IMR-90 (cell line): Measurements from ENCODE around the gene SKAP1. TPM values are rescaled to one million over a fixed set of nuclear protein-coding genes. Genes with fewer than 3 reads are reported as not detected.

Experiments used
- ATAC-seq: fragments of 200-7000 bp; cut with Tn5 transposase; 2 replicates; pipeline ENCODE4 v1.9.1; 2020; ENCODE audit warnings: low read depth, mild to moderate bottlenecking, moderate library complexity
- BruUV-seq: library from RNA; stranded (reverse); fragments of 400-500 nt; replicated peaks from 2 replicates; lab custom pipeline; 2021; lab: Mats Ljungman, UMichigan
- CTCF ChIA-PET: fragments of 300-600 bp; formaldehyde crosslinking; extraction: SDS; loops from one replicate; lab custom pipeline; 2021; ENCODE audit warnings: antibody characterized with exemption; lab: Yijun Ruan, JAX
- POLR2A ChIA-PET: fragments of 300-600 bp; sonication (Branson Sonifier 250); formaldehyde crosslinking; loops from one replicate; lab custom pipeline; 2022; ENCODE audit warnings: antibody characterized with exemption; ENCODE audit not compliant: unreplicated experiment; lab: Charles Lee
- DNase-seq: peaks from one replicate; pipeline ENCODE4 v3.0.0; 2013
- H2AFZ ChIP-seq: replicated peaks from 2 replicates; pipeline ENCODE3; 2013; ENCODE audit warnings: low read length, mild to moderate bottlenecking; ENCODE audit not compliant: poor library complexity
- H2AK5ac ChIP-seq: 2 replicates; pipeline ENCODE4 v1.6.1; 2013; ENCODE audit warnings: low read depth, low read length, inconsistent platforms
- H2AK9ac ChIP-seq: replicated peaks from 2 replicates; pipeline ENCODE3; 2013; ENCODE audit warnings: mild to moderate bottlenecking, low read depth, low read length, moderate library complexity; ENCODE audit not compliant: poor library complexity
- H2BK120ac ChIP-seq: 2 replicates; pipeline ENCODE4 v1.6.1; 2013; ENCODE audit warnings: low read depth, low read length, inconsistent platforms
- H2BK15ac ChIP-seq: 3 replicates; pipeline ENCODE4 v1.6.1; 2013; ENCODE audit warnings: low read depth, low read length, inconsistent platforms
- H2BK20ac ChIP-seq: 2 replicates; pipeline ENCODE4 v1.6.1; 2013; ENCODE audit warnings: low read depth, mild to moderate bottlenecking, inconsistent platforms, low read length, moderate library complexity
- H2BK5ac ChIP-seq: 2 replicates; pipeline ENCODE4 v1.6.1; 2013; ENCODE audit warnings: mild to moderate bottlenecking, low read depth, low read length, inconsistent platforms; ENCODE audit not compliant: poor library complexity, severe bottlenecking
- H3K14ac ChIP-seq: replicated peaks from 2 replicates; pipeline ENCODE4 v1.6.1; 2013; ENCODE audit warnings: low read depth, low read length, inconsistent platforms
- H3K18ac ChIP-seq: 2 replicates; pipeline ENCODE4 v1.6.1; 2013; ENCODE audit warnings: low read depth, low read length, control low read depth
- H3K23ac ChIP-seq: 2 replicates; pipeline ENCODE4 v1.6.1; 2013; ENCODE audit warnings: low read depth, low read length, inconsistent platforms
- H3K27ac ChIP-seq: 2 replicates; pipeline ENCODE4 v1.5.1; 2013; ENCODE audit warnings: mild to moderate bottlenecking, control low read depth, low read length; ENCODE audit not compliant: insufficient read depth
- H3K27me3 ChIP-seq: 2 replicates; pipeline ENCODE4 v1.6.1; 2013; ENCODE audit warnings: low read length; ENCODE audit not compliant: control insufficient read depth, insufficient read depth
- H3K36me3 ChIP-seq: 2 replicates; pipeline ENCODE4 v1.6.1; 2013; ENCODE audit warnings: low read length, mixed read lengths; ENCODE audit not compliant: control insufficient read depth, insufficient read depth
- H3K4ac ChIP-seq: 2 replicates; pipeline ENCODE4 v1.6.1; 2013; ENCODE audit warnings: low read depth, low read length, inconsistent platforms
- H3K4me1 ChIP-seq: 2 replicates; pipeline ENCODE4 v1.6.1; 2013; ENCODE audit warnings: low read length, mixed read lengths; ENCODE audit not compliant: control insufficient read depth, insufficient read depth
- H3K4me2 ChIP-seq: 2 replicates; pipeline ENCODE4 v1.6.1; 2013; ENCODE audit warnings: low read depth, mild to moderate bottlenecking, control low read depth, low read length, moderate library complexity
- H3K4me3 ChIP-seq: 2 replicates; pipeline ENCODE4 v1.5.1; 2013; ENCODE audit warnings: low read depth, mild to moderate bottlenecking, control low read depth, low read length, moderate library complexity; ENCODE audit not compliant: insufficient read depth
- H3K56ac ChIP-seq: 2 replicates; pipeline ENCODE4 v1.6.1; 2013; ENCODE audit warnings: low read length, inconsistent platforms; ENCODE audit not compliant: insufficient read depth; ENCODE audit errors: extremely low read depth
- H3K79me1 ChIP-seq, 2 experiments: 2 replicates each; pipeline ENCODE4 v1.6.1; 2013; ENCODE audit warnings: low read length in 2 of 2, inconsistent platforms in 1 of 2, low read depth in 1 of 2
- H3K9ac ChIP-seq: 2 replicates; pipeline ENCODE4 v1.6.1; 2013; ENCODE audit warnings: low read depth, low read length, control low read depth
- H3K9me1 ChIP-seq: 2 replicates; pipeline ENCODE4 v1.6.1; 2013; ENCODE audit warnings: low read length, inconsistent platforms; ENCODE audit not compliant: insufficient read depth
- H3K9me3 ChIP-seq: 2 replicates; pipeline ENCODE4 v1.6.1; 2013; ENCODE audit warnings: low read length; ENCODE audit not compliant: control insufficient read depth, insufficient read depth
- H4K20me1 ChIP-seq: 2 replicates; pipeline ENCODE4 v1.6.1; 2013; ENCODE audit warnings: low read length, inconsistent platforms; ENCODE audit not compliant: insufficient read depth
- H4K5ac ChIP-seq: 2 replicates; pipeline ENCODE4 v1.6.1; 2013; ENCODE audit warnings: mild to moderate bottlenecking, low read depth, low read length, control low read depth
- H4K8ac ChIP-seq, 2 experiments: 2 replicates each; pipeline ENCODE4 v1.6.1; 2013; ENCODE audit warnings: low read depth in 2 of 2, low read length in 2 of 2, control low read depth in 1 of 2, inconsistent platforms in 1 of 2
- H4K91ac ChIP-seq: 2 replicates; pipeline ENCODE4 v1.6.1; 2013; ENCODE audit warnings: low read depth, low read length, inconsistent platforms; ENCODE audit not compliant: insufficient read depth
- BHLHE40 ChIP-seq: fragments of 150-350 bp; IDR thresholded peaks from 2 replicates; pipeline ENCODE4 v1.6.1; 2016; ENCODE audit warnings: mild to moderate bottlenecking, low read depth, low read length
- POLR2A ChIP-seq: IDR thresholded peaks from 2 replicates; pipeline ENCODE4 v1.6.1; 2012; ENCODE audit warnings: mild to moderate bottlenecking, low read depth, low read length
- whole genome bisulfite sequencing, 2 experiments: methylation state at CpG; one replicate each; pipeline versions ENCODE4 v1.1.5 to v1.1.7; 2013; ENCODE audit warnings: missing lambda C conversion rate in 2 of 2; ENCODE audit not compliant: insufficient read length in 1 of 2; ENCODE audit errors: extremely low coverage in 2 of 2; 5-methylcytosine and 5-hydroxymethylcytosine counted together
- dilution Hi-C: fragments of 300-500 bp; cut with HindIII; formaldehyde crosslinking; loops from one replicate; pipeline ENCODE4 v1.14.3; 2018; ENCODE audit warnings: low sequenced_read_pairs; ENCODE audit not compliant: unreplicated experiment
- in situ Hi-C: fragments of 300-500 bp; cut with MboI; formaldehyde crosslinking; loops from 3 replicates; pipeline ENCODE4 v1.14.3; 2019; ENCODE audit warnings: low sequenced_read_pairs, inconsistent platforms, mixed read lengths
- intact Hi-C: fragments of 100-400 bp; cut with micrococcal nuclease; formaldehyde crosslinking; loops from 2 replicates; pipeline ENCODE4 v1.10.0; 2022
- polyA plus RNA-seq, 3 experiments: library from polyadenylated mRNA; depleted of rRNA; stranded (reverse); fragments of >200 nt; gene quantifications; 2 replicates each; pipeline ENCODE4 v1.2.3, GENCODE V29; 2012; ENCODE audit warnings: low replicate concordance in 1 of 3
- total RNA-seq: library from RNA; depleted of rRNA; stranded (reverse); fragments of >200 nt; gene quantifications from 2 replicates; pipeline ENCODE4 v1.2.3, GENCODE V29; 2012
- TF ChIP-seq, protein P1 (sequence below): fragments of 150-350 bp; IDR thresholded peaks from 2 replicates; pipeline ENCODE4 v1.6.1; 2016; ENCODE audit warnings: low read depth, mild to moderate bottlenecking, low read length, moderate library complexity, borderline replicate concordance

The SKAP1 gene
- total and polyA plus RNA-seq, 2 of the 4 experiments (the other 2 are of a cell fraction) = not detected

DNA sequence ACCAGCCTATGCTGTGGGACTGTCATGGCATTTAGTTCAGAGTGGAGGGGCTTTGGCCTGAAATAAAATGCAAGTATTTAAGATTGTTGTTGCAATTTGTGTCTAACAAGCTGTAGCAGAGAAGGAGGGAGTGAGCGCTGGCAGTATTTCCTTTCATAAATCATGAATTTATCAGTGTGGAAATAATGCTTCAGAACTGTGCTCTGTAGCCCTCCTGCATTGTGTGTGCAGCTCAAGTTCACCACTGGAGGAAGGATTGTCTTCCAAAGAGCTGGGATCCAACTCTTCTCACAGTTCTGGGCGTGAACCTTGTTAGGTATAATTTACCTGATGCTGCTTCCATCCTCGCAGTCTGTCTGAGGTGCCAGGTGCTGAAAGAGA, 307.4 kb downstream of the SKAP1 start:
- no peak overlapping the region for H3K14ac ChIP-seq
- no peaks in the 10 kb centered on the region for H4K20me1 ChIP-seq
- intact Hi-C loops (no loop called here), in situ Hi-C loops (no loop called here), dilution Hi-C loops (no loop called here)
- H3K36me3 ChIP-seq = peaks cover 35% of the 10 kb centered on the region
- H4K8ac ChIP-seq = no peak overlapping the region
- POLR2A ChIA-PET = no interaction called here
- no peak overlapping the region for H3K23ac ChIP-seq
- H4K91ac ChIP-seq = no peak overlapping the region
- no TSS peak for BruUV-seq
- H3K4ac ChIP-seq = no peak overlapping the region
- H3K4me2 ChIP-seq = no peak overlapping the region
- TF ChIP-seq POLR2A (no peak), BHLHE40 (no peak)
- TF ChIP-seq, protein P1, sequence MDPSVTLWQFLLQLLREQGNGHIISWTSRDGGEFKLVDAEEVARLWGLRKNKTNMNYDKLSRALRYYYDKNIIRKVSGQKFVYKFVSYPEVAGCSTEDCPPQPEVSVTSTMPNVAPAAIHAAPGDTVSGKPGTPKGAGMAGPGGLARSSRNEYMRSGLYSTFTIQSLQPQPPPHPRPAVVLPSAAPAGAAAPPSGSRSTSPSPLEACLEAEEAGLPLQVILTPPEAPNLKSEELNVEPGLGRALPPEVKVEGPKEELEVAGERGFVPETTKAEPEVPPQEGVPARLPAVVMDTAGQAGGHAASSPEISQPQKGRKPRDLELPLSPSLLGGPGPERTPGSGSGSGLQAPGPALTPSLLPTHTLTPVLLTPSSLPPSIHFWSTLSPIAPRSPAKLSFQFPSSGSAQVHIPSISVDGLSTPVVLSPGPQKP = no peak
- H3K9me3 ChIP-seq = no peaks in the 10 kb centered on the region
- no peak overlapping the region for H2BK120ac ChIP-seq
- no peak overlapping the region for H2BK20ac ChIP-seq
- H3K18ac ChIP-seq = no peak overlapping the region
- no peak overlapping the region for H3K4me3 ChIP-seq
- H3K9ac ChIP-seq = no peak overlapping the region
- CTCF ChIA-PET = no interaction called here
- WGBS, 2 experiments = no CpG with 5 or more reads among the region's 3 CpGs
- no peak overlapping the region for H2AFZ ChIP-seq
- H3K56ac ChIP-seq = no peak overlapping the region
- H3K9me1 ChIP-seq = no peaks in the 10 kb centered on the region
- H2BK15ac ChIP-seq = no peak overlapping the region
- ATAC-seq = no peak
- H2BK5ac ChIP-seq = no peak overlapping the region
- no peaks in the 10 kb centered on the region for H3K27me3 ChIP-seq
- no peak overlapping the region for H3K27ac ChIP-seq
- no peak for DNase-seq
- H3K4me1 ChIP-seq = no peaks in the 10 kb centered on the region
- H4K5ac ChIP-seq = no peak overlapping the region
- no peak overlapping the region for H2AK5ac ChIP-seq
- H2AK9ac ChIP-seq = no peak overlapping the region
- H3K79me1 ChIP-seq = peaks cover 0 to 6% of the 10 kb centered on the region in 2 experiments; a peak in 1 of 4 replicates
